GM19468 (cell line): ENCODE data around the gene TENM3.
"Not testable (repeated sequence)": the region's sequence is repeated elsewhere in the genome, so short reads cannot be mapped to it uniquely, and the experiment has no call there.

Source experiments
- ATAC-seq: cut with Tn5 transposase; IDR thresholded peaks from one replicate; pipeline ENCODE4 v1.9.1; 2021; ENCODE audit warnings: mild to moderate bottlenecking, moderate library complexity, moderate number of reproducible peaks; ENCODE audit not compliant: unreplicated experiment; ENCODE audit errors: extremely low read depth

TENM3 gene

DNA sequence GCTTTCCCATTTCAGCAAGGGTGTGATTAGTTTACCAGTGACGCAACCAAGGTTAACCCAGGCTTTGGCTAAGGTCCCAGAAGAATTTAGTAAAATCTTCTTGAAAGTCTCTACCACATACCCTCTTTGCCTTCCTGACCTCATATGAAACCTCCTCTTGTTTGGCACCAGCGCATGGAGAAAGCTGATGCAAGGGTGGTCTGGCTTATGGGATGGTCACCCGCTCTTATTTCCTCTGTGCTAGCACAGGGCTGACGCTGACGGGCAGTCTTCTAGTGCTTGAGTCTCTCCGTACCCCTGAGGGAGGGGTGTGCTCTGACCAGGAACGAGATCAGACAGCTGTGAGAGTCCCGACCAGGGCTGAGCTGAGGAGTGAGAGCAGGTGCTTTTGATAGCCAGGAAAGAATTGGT lies 137.6 kb downstream of the TENM3 start:
- no peak for ATAC-seq

DNA sequence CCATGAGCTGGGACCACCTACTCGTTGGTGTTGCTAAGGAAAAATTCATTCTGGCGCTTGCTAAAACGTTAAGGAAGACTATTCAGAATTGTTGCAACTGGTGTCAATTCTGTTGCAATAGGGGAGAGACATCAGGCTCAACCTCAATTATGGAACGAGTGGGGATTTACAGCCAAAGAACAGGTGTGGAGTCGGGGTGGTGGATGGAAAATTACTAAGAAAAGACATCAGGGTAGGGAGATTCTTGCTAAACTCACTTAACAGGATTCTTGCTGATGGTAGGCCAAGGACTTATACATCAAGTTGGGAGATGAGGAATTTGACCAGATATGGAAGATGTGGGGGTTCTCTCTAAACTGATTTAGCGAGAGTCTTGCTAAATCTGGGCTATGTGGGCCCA lies 139.7 kb downstream of the TENM3 start:
- ATAC-seq, result no peak

DNA sequence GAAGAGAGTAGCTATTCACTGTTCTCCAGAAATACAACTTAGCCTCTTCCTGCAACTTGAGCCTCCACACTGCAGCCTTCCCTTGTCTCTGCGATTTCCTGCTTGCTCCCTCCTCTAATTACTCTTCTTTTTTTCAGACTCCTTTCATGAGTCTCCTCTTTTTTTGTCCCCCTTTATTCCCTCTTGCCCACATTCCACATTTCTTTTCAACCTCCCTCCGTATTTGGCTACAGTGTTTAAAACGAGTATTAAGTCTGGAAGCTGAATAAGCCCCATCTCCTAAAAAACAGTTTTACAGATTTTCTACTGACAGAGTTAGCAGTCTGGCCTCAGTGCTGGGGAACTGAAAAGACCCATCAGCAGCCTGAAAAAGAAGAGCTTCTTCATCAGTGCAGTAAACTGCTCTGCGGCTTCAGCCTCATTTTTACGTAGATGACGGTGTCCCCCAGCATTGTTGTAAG lies 141.5 kb downstream of the TENM3 start:
- ATAC-seq, result no peak

DNA sequence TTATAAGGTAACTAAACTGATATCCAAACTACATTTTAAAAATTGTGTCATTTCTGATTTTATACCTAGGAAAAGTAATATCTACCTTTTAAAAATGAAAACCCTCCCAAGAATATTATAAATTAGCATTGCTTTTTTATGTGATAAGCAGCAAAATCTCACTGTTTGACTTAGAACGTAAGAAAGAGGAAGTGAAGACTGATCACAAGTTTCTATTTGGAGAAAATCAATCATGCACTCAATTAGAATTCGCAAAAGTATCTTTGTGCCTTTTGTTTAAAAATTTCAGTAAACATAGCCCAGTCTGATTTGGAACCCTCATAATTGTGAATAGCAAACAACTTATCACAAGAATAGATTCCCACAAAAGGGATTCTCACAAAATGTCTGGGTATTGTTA lies 142.7 kb downstream of the TENM3 start:
- no peak for ATAC-seq

DNA sequence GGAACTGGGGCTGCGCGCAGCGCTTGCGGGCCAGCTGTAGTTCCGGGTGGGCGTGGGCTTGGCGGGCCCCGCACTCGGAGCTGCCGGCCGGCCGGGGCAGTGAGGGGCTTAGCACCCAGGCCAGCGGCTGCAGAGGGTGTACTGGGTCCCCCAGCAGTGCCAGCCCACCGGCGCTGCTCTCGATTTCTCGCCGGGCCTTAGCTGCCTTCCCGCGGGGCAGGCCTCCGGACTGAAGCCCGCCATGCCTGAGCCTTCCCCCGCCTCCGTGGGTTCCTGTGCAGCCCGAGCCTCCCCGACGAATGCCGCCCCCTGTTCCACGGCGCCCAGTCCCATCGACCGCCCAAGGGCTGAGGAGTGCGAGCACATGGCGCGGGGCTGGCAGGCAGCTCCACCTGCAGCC lies 143.4 kb downstream of the TENM3 start:
- not testable (repeated sequence) for ATAC-seq

DNA sequence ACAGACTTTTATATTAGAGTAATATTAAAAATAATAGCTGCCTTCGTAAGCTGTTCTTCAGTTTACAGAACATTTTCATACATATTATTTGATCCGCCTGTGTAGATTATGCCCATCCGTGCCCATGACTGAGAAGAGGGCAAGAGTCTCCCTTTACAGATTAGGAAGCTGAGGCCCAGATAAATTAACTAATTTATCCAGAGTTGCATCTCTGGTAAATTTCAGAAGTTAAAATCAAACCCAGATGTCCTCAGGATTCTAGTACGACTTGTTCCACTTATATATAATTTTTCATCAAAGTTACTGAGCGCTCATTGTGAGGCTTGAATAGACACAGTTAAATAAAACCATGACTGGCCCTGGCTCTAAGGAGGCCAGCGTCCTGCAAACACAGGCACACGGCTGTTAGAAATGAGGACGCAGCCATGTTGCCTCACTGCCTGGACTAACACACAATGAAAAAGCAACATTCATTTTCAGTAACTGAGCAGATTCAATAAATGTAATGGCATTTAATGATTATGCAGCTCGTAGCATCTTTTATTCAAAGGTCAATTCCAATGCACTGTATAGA lies 148.0 kb downstream of the TENM3 start:
- ATAC-seq, result no peak

DNA sequence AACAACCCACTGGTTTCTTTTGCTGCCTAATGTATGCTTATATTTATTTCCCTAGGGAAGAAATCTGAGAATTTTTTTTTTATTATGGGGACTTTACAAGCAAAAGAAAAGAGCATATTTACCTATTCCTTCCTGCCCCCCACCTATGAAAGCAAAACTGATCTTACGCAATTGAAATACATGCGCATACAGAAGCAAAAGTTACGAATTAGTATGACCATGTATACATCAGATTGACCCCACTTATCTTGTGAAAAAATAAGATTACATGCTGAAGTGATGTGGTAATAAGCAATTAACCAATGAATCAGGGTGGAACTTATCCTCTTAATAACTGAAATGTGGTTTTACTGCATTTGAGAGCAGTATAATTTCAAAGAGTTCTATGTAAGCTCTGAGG lies 151.0 kb downstream of the TENM3 start:
- no peak for ATAC-seq

DNA sequence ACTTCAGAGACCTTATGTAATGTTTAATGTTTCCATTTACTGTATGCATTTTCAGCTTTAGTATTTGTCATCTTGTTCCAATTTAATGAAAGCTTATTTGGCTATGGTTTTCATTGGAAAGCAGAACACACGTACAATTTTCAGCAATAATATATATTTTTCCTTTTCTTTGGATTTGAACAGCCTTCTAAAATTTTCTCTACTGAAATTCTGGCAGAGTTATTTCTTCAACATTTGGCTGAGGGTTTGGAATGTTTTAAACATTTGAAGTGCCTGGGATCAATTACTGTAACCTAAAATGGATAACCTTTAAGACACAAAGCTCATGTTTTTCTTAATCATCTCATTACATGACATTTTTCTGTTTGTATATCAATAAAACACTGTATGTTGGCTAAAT lies 156.9 kb downstream of the TENM3 start:
- no peak for ATAC-seq

DNA sequence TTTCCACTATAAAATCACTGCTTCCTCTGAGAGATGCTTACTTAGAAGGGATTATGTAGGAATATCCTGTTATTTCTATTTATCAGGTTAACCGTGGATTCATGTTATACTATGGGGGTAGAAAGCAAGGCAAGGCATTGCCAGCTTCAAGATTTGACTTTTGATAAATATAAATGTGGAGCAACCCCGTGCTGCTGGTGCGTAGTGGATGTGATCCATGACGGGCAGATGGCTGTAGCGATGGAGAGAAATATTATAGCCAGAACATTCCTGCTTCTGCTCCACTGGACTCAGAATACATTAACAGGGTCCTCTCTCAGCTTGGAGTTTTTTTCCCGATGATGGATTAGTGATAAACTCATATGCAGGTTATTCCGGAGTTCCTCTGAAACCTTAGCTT lies 157.6 kb downstream of the TENM3 start:
- ATAC-seq, result no peak

DNA sequence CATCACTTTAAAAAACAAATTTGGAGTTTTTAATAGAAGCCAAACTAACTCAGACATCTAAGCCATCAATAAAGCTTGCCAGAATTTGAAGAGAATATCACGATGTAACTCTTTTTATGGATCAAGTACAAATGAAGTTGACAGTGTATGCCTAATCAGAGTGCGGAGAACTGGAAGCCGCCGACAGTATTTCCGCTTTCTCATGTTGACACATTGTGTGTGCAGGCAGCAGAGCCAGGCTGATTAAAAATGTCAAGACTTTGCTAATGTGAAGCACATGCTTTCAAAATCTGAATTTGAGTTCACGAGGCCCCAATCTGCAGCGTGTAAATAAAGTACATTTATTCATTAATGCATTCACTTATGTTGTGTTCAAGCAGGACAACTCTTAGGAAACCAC lies 161.2 kb downstream of the TENM3 start:
- ATAC-seq, result no peak

DNA sequence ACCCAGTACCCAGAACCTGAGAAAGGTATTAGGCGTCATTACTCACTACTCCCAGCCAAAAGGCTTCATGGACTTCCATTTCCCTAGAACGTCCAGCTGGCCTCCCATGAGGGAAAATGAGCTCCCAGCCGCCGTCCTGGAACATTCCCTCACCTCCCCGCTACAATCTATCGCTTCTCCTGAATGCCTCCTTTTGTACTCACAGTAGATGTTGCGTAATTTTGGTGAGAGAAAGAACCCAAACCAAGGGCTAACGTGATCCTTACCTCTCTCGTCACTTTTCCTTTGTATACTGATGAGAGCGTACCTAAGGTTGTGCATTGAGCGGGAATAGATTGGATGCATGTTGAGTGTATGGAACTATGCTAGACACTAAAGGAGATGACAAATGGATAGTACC lies 161.9 kb downstream of the TENM3 start:
- no peak for ATAC-seq

DNA sequence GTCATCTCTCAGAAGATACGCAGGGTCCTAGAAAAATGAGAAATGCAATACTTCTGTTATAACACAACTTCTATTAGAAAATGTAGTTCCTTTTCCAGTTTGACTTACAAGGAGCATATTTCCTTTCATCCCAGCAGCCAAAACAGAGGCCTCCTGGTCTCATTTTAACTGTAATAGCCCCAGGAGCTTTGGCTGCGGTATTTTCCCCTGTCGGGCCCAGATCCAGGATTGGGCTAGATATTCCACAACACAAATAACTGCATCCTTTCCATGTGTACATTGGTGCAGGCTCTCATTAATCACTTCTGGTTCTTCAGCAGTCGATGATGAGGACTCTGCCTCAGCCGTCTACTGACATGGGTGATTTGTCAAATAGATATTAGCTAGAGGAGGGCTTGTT lies 166.1 kb downstream of the TENM3 start:
- no peak for ATAC-seq

DNA sequence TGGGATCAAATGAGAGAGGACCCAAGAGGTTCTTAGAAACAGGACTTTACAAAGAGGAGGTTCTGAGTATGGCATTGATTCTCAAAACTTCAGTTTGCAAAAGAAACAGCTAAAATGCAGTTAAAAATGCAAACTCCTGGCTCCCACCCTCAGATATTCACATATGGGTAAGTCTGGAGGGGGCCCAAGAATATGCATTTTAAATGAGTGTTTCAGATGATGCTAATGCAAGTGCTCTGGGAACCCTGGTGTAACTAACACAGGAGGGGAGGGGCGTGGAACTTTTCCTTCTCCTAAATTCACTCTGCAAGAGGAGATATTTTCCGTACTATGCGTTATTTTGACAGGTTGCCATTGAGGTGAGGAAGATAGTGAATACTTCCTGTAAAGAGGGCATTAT lies 168.2 kb downstream of the TENM3 start:
- no peak for ATAC-seq

DNA sequence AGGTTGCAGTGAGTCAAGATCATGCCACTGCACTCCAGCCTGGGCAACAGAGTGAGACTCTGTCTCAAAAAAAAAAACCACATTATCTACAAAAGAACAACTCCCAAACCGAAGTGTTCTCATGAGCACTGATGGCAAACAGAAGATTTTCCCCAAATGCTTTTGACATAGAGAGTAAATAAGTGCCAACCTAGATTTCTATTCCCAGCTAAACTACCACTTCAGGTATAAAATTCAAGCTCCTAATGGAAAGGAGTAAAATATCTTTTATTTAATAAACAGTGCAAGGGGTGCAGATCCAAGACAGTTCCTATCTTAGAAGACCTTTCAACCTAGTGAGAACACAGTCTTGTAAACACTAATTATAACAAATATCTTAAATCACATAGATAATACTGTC lies 170.3 kb downstream of the TENM3 start:
- no peak for ATAC-seq

DNA sequence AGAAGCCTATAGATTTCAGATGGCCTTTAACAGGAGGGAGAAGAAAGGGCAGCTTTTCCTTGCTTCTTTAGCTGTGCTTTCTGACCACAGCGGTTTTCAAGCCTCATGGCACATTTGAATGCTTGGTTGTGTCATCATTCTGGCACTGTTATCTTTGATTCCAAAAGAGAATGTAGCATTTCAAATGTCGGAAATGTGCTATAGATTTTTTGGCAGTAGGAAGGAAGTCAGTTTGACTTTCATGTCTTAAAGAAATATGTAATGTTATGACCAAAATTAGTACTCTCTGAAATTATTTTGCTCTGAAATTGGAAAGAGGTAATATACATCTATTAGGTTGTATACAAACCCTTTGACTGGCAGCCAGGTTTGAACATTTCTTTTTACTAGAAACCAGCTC lies 171.9 kb downstream of the TENM3 start:
- no peak for ATAC-seq

DNA sequence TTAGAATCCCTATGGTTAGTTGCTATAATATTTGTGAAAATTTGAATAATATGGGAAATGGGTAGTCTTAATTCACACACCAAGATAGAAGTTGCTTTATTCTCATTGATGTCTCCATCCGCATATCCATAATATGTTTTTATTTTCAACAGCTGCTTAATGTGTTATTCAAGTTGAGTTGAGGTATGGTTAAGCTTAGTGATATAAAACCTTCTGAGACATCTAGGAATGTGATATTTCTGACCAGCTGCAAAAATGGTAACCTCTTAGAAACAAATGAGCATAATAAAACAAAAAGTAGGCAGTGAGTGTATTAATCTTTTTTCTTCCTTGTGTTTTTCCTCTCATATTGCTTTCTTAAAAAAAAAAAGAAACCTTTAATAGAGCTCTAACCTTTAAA lies 172.9 kb downstream of the TENM3 start:
- no peak for ATAC-seq

DNA sequence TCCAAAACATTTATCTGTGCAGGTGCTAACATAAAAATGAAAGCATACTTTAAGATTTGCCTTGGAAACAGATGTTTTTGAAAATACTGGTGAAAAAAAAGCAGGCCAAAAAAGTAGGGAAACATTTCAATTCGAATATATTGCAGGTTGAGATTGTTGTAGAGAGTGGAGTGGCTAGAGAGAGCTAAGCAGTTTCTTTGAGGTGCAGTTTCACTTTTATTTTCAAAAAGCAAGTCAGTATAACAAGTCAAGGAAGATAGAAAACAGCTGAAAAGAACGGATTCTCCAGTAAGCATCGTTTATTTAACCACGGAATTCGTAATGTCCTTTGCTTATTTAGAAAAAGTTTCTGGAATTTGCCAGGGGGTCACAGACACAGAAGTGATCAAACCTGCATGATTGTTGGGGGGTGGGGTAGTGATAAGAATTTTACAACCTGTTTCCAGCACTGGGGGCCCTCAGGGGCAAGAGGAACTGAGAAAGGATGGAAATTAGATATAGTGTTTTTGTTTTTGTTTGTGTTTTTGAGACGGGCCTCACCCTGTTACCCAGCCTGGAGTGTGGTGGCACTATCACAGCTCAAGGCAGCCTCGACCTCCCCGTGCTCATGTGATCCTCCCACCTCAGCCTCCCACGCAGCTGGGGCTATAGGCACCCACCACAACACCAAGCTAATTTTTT lies 175.0 kb downstream of the TENM3 start:
- ATAC-seq, result no peak

DNA sequence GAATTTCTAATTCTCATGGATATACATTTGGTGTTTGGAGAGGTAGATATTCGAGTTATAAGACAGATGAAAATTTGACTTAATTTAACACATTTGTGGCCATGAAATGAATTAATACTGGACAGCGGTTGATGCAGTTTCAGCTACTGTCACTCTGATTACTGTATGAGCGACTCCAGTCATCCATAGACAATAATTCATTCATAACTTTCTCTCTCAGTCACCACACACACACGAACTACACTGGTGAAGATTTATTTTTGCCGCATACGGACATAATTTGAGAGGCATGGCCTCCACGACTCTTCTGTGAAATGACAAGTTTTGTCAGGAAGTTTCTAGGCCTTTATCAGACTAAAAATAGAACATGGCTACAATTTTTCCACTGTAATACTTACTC lies 177.0 kb downstream of the TENM3 start:
- no peak for ATAC-seq

DNA sequence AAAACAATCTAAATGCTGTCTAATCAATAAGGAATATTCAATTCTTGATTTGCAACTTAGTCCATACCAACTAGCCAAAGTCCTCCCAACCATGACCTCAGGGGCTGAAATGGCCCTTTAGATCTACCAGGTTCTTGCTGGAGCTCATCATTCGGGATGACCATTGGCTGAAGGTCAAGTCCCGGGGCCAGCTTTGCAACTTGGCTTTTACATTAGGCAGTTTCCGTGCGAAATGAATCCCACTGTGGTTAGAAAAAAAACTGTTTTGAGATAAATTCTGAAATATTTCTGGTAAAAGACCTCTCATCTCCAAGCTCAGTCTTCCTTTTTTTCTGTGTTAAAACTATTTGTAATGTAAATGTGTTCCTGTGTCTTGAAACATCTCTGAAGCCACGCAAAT lies 178.6 kb downstream of the TENM3 start:
- ATAC-seq, result no peak

DNA sequence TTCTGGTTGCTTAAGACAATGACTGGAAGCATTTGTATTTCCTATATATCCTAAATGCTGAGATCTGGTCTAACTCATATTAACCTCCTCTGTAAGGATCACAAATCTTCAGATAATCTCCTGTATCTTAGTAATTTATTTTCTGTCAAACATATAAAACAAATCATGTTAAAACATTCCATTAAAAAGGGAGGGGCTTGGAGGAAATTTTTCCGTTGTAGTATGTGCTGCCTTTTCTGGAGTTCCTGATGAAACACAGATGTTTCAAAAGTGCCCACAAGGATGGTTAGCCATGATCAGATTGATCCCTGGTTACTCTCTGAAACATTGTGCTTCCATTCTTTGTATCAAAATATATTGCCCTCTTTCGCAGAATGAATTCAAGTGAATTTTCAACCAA lies 182.1 kb downstream of the TENM3 start:
- no peak for ATAC-seq

DNA sequence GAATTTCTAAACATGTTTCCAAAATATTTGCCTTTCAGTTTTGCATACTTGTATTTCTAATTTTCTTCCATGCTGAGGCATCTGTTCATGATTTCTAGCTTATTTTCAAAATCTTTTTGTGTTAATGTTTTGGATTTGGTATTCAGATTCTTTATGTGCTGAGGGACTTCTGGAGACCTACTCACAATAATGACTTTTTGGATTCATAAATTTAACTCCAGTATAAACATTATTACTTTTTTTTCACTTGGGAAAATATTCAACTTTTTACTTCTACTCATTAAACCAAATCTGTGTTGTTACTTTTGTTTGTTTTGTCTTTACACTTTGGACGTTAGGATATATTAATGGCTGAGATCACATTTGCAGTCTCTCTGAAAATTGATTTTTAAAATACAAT lies 183.7 kb downstream of the TENM3 start:
- no peak for ATAC-seq

DNA sequence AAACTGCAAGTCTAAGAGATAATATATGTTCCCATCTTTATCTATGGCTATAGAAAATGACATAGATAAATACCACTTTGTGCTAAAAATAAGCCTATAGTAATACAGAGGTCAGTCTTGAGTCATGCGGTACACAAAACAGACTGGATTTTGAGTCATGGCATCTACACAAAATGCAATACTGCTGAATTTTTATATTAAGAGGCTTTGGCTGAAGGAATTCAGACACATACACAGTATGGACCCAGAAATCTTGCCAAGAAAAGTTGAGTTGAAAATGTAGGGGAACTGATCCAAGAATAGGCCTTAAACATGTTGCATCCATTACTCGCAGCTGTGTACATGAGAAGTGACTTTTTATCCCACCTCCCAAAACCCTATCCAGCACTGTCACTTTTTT lies 184.4 kb downstream of the TENM3 start:
- ATAC-seq, result no peak
